Measurements from ENCODE around the gene GRK3. TPM values are rescaled to one million over a fixed set of nuclear protein-coding genes. Genes with fewer than 3 reads are reported as not detected.

The GRK3 gene
- total and polyA plus RNA-seq, 2 donors (not counting 3 experiments of a cell fraction or from before 2014, with no cell fraction given): 0.68 to 4.4 TPM

- intact Hi-C loops (cut with micrococcal nuclease) (no loop called here), dilution Hi-C loops (cut with MboI; ENCODE audit: extremely low pct_ligation_motif_present, low sequenced_read_pairs) (no loop called here)
- CTCF ChIA-PET: no interaction called here
- Histone ChIP-seq H3K27ac (ENCODE audit: insufficient read depth, low read depth, low read length) (no peak overlapping the region), H3K4me2 (ENCODE audit: insufficient read depth, low read length) (no peak overlapping the region), H2AFZ (ENCODE audit: low read depth, low read length) (no peak overlapping the region), H3K79me2 (ENCODE audit: control insufficient read depth, insufficient read depth, low read length) (no peaks in the 10 kb centered on the region), H3K9ac (replicated peaks; ENCODE audit: extremely low read depth, insufficient read depth, low read length) (no peak overlapping the region), H3K4me3 (replicated peaks in 1 of 3; ENCODE audit: insufficient read depth in 1 of 3, low read depth in 1 of 3, low read length in 3 of 3) (no peak overlapping the region), H3K4me1 (ENCODE audit: control insufficient read depth, extremely low read depth, insufficient read depth, low read length) (no peaks in the 10 kb centered on the region), H3K9me3 (replicated peaks; ENCODE audit: control insufficient read depth, insufficient read depth, low read length) (no peaks in the 10 kb centered on the region), H3K27me3 (ENCODE audit: control insufficient read depth in 2 of 2, insufficient read depth in 2 of 2, low read length in 2 of 2) (no peaks in the 10 kb centered on the region), H3K9me1 (replicated peaks; ENCODE audit: control insufficient read depth, extremely low read depth, insufficient read depth, low read length) (no peaks in the 10 kb centered on the region), H4K20me1 (replicated peaks; ENCODE audit: control insufficient read depth, extremely low read depth, insufficient read depth, low read length) (no peaks in the 10 kb centered on the region), H3K36me3 (ENCODE audit: control insufficient read depth in 2 of 2, extremely low read depth in 1 of 2, insufficient read depth in 2 of 2, low read length in 2 of 2) (no peaks in the 10 kb centered on the region)
- POLR2A ChIA-PET: no interaction called here
- TF ChIP-seq GATA2 (IDR thresholded peaks at IDR 0.05; ENCODE audit: insufficient read depth, insufficient read length, low read depth, low read length) (no peak), POLR2A (IDR thresholded peaks at IDR 0.05; ENCODE audit: low read depth, low read length) (no peak), MYC (IDR thresholded peaks at IDR 0.05; ENCODE audit: low read depth, low read length) (no peak), CTCF (IDR thresholded peaks at IDR 0.05; ENCODE audit: extremely low read depth in 1 of 2, insufficient read depth in 1 of 2, low read depth in 1 of 2, low read length in 2 of 2) (no peak), MAX (IDR thresholded peaks at IDR 0.05; ENCODE audit: insufficient read depth, insufficient read length) (no peak), FOS (IDR thresholded peaks at IDR 0.05; ENCODE audit: borderline replicate concordance, insufficient read depth, low read length) (no peak), EZH2 (IDR thresholded peaks at IDR 0.05; ENCODE audit: borderline replicate concordance, low read depth, low read length, severe bottlenecking) (no peak), JUN (IDR thresholded peaks at IDR 0.05; ENCODE audit: borderline replicate concordance, insufficient read depth, insufficient read length, low read depth) (no peak), POLR2AphosphoS5 (IDR thresholded peaks at IDR 0.05; ENCODE audit: insufficient read depth, low read depth, low read length) (no peak)
- FAIRE-seq: no peak
- DNase-seq (ENCODE audit: low read depth, low spot score): no peak
- BruUV-seq (replicated peaks): no TSS peak
Measured at GRCh38 chr22:25637032-25637431, 72.6 kb downstream of the GRK3 start.
